ENCODE results near the gene ITGAX. TPM values are rescaled to one million over a fixed set of nuclear protein-coding genes. Genes with fewer than 3 reads are reported as not detected.

The ITGAX gene
- total and polyA plus RNA-seq, 12 donors = 1.4 to 84.9 (median 3.6) TPM

GRCh38 chr16:31375231-31375630 is 20.3 kb downstream of the ITGAX start:
- 90 to 96% (median 92%) methylated on average over 5 of the region's 5 CpGs for WGBS, 4 donors
- H3K36me3 ChIP-seq (replicated peaks in 1 of 2) = no peaks in the 10 kb centered on the region
- no peaks in the 10 kb centered on the region for H3K27me3 ChIP-seq
- no peaks in the 10 kb centered on the region for H3K4me1 ChIP-seq (replicated peaks in 1 of 2)
- H3K9me3 ChIP-seq (replicated peaks in 1 of 3) = no peaks in the 10 kb centered on the region
- DNase-seq = no peak
- TF ChIP-seq POLR2A (IDR thresholded peaks at IDR 0.05) (no peak), CTCF (IDR thresholded peaks at IDR 0.05) (no peak)
- no peak overlapping the region for H3K4me3 ChIP-seq
- intact Hi-C loops (cut with DNase I) = loop anchor here in 1 of 2 donors (5.0 kb wide), 1 partner anchor 48 kb away; no protein-coding TSS in a partner anchor
- H3K27ac ChIP-seq = no peak overlapping the region

- H3K27me3 ChIP-seq = no peaks in the 10 kb centered on the region
- H3K36me3 ChIP-seq (replicated peaks in 1 of 2) = no peaks in the 10 kb centered on the region
- TF ChIP-seq POLR2A (IDR thresholded peaks at IDR 0.05) (no peak), CTCF (IDR thresholded peaks at IDR 0.05) (no peak)
- intact Hi-C loops (cut with DNase I) = loop anchor here in 1 of 2 donors (5.0 kb wide), 1 partner anchor 49 kb away; no protein-coding TSS in a partner anchor
- H3K27ac ChIP-seq = no peak overlapping the region
- no peaks in the 10 kb centered on the region for H3K9me3 ChIP-seq (replicated peaks in 1 of 3)
- no peaks in the 10 kb centered on the region for H3K4me1 ChIP-seq (replicated peaks in 1 of 2)
- H3K4me3 ChIP-seq = no peak overlapping the region
- no peak for DNase-seq
- WGBS, 4 donors = 78 to 92% (median 84%) methylated on average over 8 of the region's 8 CpGs
Measured at GRCh38 chr16:31376705-31377104, 21.7 kb downstream of the ITGAX start.

GRCh38 chr16:31377210-31377903 is 22.4 kb downstream of the ITGAX start:
- WGBS, 4 donors = 61 to 76% (median 72%) methylated on average over 3 to 7 of the region's 7 CpGs
- Histone ChIP-seq H3K9me3 (replicated peaks in 1 of 3) (no peaks in the 10 kb centered on the region), H3K27ac (no peak overlapping the region), H3K36me3 (replicated peaks in 1 of 2) (no peaks in the 10 kb centered on the region), H3K4me1 (replicated peaks in 1 of 2) (no peaks in the 10 kb centered on the region), H3K27me3 (no peaks in the 10 kb centered on the region), H3K4me3 (no peak overlapping the region)
- intact Hi-C loops (cut with DNase I) = loop anchor here in 1 of 2 donors (5.0 kb wide), 1 partner anchor 50 kb away; no protein-coding TSS in a partner anchor
- no peak for DNase-seq
- TF ChIP-seq CTCF (IDR thresholded peaks at IDR 0.05) (no peak), POLR2A (IDR thresholded peaks at IDR 0.05) (no peak)

GRCh38 chr16:31380201-31380600 is 25.2 kb downstream of the ITGAX start:
- no peak for TF ChIP-seq CTCF (IDR thresholded peaks at IDR 0.05)
- Histone ChIP-seq H3K9me3 (replicated peaks in 1 of 3) (no peaks in the 10 kb centered on the region), H3K36me3 (replicated peaks in 1 of 2) (no peaks in the 10 kb centered on the region), H3K27me3 (no peaks in the 10 kb centered on the region), H3K27ac (no peak overlapping the region), H3K4me1 (replicated peaks in 1 of 2) (no peaks in the 10 kb centered on the region), H3K4me3 (no peak overlapping the region)
- WGBS, 4 donors = 73 to 88% (median 80%) methylated on average over 12 of the region's 12 CpGs
- no peak for DNase-seq
- intact Hi-C loops (cut with DNase I) = no loop called here
